Measurements from ENCODE around the gene PIGU. TPM values are rescaled to one million over a fixed set of nuclear protein-coding genes. Genes with fewer than 3 reads are reported as not detected.

Gene PIGU
- total RNA-seq, 1 experiment from 2014 or later: 25.1 TPM

DNA sequence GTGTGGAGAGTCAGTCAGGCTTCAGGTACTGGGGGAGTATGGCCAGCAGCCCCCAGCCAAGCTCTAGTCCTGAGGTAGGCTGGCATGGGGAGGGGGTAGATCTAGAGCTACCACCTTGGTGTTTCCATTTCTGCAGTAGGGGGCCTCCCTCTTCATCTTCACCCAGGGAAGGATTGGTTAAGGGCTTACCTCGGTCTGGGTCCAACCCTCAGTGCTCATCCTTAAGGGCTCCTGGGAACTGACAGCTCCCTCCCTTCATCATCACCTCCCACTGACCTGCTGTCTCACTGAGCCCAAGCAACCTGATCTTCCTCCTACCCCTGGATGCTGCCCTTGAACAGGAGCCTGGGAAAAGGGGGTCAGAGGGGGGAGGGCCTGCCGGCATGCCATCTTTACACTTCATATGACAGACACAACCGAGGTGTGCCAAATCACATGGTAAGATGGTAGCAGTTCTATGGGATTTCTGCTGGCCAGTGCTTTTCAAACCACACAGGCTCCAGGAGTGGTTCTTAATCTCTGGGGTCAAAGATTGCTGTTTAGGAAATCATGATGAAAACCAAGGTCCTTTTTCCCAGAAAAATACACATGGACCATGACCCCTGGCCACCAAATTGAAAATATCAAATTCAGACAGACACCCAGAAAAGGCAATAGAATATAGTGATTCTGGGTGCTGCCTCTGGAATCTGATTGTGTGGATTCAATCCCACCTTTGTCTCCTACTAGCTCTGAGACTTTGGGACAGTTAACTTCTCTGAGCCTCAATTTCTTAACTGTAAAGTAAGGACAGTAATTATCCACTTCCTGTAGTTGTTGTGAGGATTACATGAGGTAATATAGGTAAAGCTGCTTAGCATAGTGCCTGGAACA, 30.3 kb upstream of the PIGU start:
- ATAC-seq (no peak), DNase-seq (ENCODE audit: low read depth, low spot score) (no peak)
- peaks cover 22 to 42% of the 10 kb centered on the region in 2 experiments for H3K4me1 ChIP-seq (ENCODE audit: control insufficient read depth in 1 of 2, insufficient read depth in 2 of 2, low read length in 2 of 2)
- H3K4me3 ChIP-seq (replicated peaks in 1 of 2; ENCODE audit: low read depth in 1 of 2, low read length in 2 of 2): no peak overlapping the region
- no peak overlapping the region for H3K4me2 ChIP-seq (ENCODE audit: low read length)
- no peaks in the 10 kb centered on the region for H3K79me2 ChIP-seq (ENCODE audit: insufficient read depth, low read length)
- intact Hi-C loops (cut with micrococcal nuclease): loop anchor here (5.0 kb wide), 1 partner anchor 395 kb away; no protein-coding TSS in a partner anchor
- BruUV-seq (replicated peaks): no TSS peak
- H3K9me2 ChIP-seq (ENCODE audit: insufficient read depth): no peaks in the 10 kb centered on the region
- ChIA-PET RAD21 (ENCODE audit: low non-redundant PET in 1 of 2, low total read pairs in 2 of 2, uncharacterized antibody in 2 of 2, unreplicated experiment in 2 of 2) (interaction anchor here in 1 of 2 experiments (0.7 kb wide), 1 partner anchor 128 kb away, joined by 3 read pairs; no protein-coding TSS in a partner anchor), CTCF (interaction anchor here (0.8 to 1.8 kb wide), 4 partner anchors 169 to 516 kb away, joined by 3 to 10 read pairs (median 5); no protein-coding TSS in a partner anchor), POLR2A (interaction anchor here (0.6 kb wide), 1 partner anchor 63 kb away, joined by 3 read pairs; no protein-coding TSS in a partner anchor)
- H3K36me3 ChIP-seq (ENCODE audit: control insufficient read depth in 1 of 2, insufficient read depth in 2 of 2, low read length in 2 of 2): no peaks in the 10 kb centered on the region
- H3K9ac ChIP-seq (ENCODE audit: low read length): no peak overlapping the region
- H3K9me3 ChIP-seq (ENCODE audit: control insufficient read depth in 1 of 2, insufficient read depth in 1 of 2, low read depth in 1 of 2, low read length in 2 of 2): no peaks in the 10 kb centered on the region
- no peaks in the 10 kb centered on the region for H4K20me1 ChIP-seq (ENCODE audit: insufficient read depth)
- TF ChIP-seq POLR2A (IDR thresholded peaks at IDR 0.05; ENCODE audit: borderline replicate concordance, extremely low read depth, insufficient read depth, insufficient read length): no peak
- TF ChIP-seq ZBTB33 (IDR thresholded peaks at IDR 0.05; ENCODE audit: extremely low read depth, insufficient replicate concordance, low read length): no peak
- TF ChIP-seq ELF1 (IDR thresholded peaks at IDR 0.05; ENCODE audit: borderline replicate concordance, low read depth): no peak
- TF ChIP-seq TCF7L2 (IDR thresholded peaks at IDR 0.05; ENCODE audit: borderline replicate concordance, extremely low read depth, insufficient read depth, insufficient read length): no peak
- no peak for TF ChIP-seq SP1 (IDR thresholded peaks at IDR 0.05; ENCODE audit: low read depth)
- TF ChIP-seq CTCF (IDR thresholded peaks at IDR 0.05 in 2 of 3, conservative IDR thresholded peaks at IDR 0.05 in 1 of 3; ENCODE audit: borderline replicate concordance in 1 of 3, insufficient read depth in 1 of 3, low read depth in 2 of 3, low read length in 2 of 3): no peak
- TF ChIP-seq YY1 (IDR thresholded peaks at IDR 0.05; ENCODE audit: extremely low read depth, insufficient replicate concordance, low read depth, low read length): no peak
- no peak overlapping the region for H3K27ac ChIP-seq (ENCODE audit: low read depth, low read length)
- H2AFZ ChIP-seq (ENCODE audit: low read depth, low read length, poor library complexity, severe bottlenecking): no peak overlapping the region
- no peaks in the 10 kb centered on the region for H3K27me3 ChIP-seq (ENCODE audit: insufficient read depth, low read length)
